ENCODE measurements around the gene PTPRF.

Gene PTPRF

DNA sequence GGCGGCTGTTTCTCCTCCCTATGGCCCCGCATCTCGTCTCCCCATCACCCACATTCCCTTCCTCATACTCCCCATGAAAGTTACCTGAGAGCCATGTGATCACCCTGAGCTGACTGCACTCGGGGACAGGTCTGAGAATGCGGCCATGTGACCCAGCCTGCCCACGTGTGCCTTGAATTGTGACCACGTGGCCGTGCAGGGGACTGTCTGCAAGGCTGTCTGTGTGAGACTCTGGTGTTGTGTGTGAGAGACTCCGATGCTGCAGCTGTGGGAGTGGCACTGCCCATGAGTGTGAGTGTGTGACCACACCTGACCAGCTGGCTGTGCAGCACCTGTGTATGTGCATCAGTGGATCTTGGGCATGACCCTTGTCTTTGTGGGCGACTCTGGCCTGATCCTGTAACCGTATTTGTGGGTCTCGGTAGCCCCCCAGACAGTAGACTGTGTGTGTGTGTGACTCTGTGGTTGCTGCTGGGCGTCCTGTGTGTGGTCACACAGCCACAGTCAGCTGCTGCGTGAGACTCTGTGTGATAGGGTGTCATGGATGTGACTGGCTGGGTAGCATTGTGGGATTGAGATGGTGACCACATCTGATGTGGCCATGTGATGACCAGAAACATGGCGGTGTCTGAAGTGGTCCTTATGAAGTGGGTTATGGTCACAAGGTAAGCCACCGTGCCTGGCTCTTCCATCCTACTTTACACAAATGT, 62.4 kb downstream of the PTPRF start:
- Mint-ChIP-seq H3K4me1 (ENCODE audit: low read depth) (no peaks in the 10 kb centered on the region), H3K36me3 (ENCODE audit: low read depth) (no peaks in the 10 kb centered on the region)

GRCh38 chr1:43596579-43596978, 65.9 kb downstream of the PTPRF start:
- Mint-ChIP-seq H3K4me3 (no peak overlapping the region), H3K36me3 (ENCODE audit: low read depth) (no peaks in the 10 kb centered on the region), H3K4me1 (ENCODE audit: low read depth) (no peaks in the 10 kb centered on the region), H3K27ac (no peak overlapping the region), H3K27me3 (no peaks in the 10 kb centered on the region), H3K9me3 (no peaks in the 10 kb centered on the region)
- intact Hi-C loops (cut with micrococcal nuclease): no loop called here

More for the DNA sequence above, 62.4 kb downstream of the PTPRF start:
- Mint-ChIP-seq H3K4me3 (no peak overlapping the region), H3K9me3 (no peaks in the 10 kb centered on the region), H3K27ac (no peak overlapping the region), H3K27me3 (no peaks in the 10 kb centered on the region)
- intact Hi-C loops (cut with micrococcal nuclease): no loop called here

DNA sequence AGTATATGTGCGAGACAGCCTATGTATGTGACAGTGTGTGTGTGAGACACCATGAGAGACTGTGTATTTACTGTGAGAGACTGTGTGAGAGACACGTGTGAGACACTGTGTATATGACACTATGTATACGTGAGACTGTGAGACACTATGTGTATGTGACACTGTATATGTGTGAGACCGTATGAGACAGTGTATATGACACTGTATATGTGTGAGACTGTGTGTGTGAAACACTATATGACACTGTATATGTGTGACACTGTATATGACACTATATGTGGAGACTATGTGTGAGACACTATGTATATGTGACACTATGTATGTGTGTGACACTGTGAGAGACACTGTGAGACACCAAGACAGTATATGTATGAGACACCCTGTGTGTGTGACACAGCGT, 66.3 kb downstream of the PTPRF start:
- intact Hi-C loops (cut with micrococcal nuclease): no loop called here
- Mint-ChIP-seq H3K27ac (no peak overlapping the region), H3K27me3 (no peaks in the 10 kb centered on the region), H3K9me3 (no peaks in the 10 kb centered on the region), H3K4me3 (no peak overlapping the region), H3K4me1 (ENCODE audit: low read depth) (no peaks in the 10 kb centered on the region), H3K36me3 (ENCODE audit: low read depth) (no peaks in the 10 kb centered on the region)

GRCh38 chr1:43597721-43598120, 67.0 kb downstream of the PTPRF start:
- no peaks in the 10 kb centered on the region for H3K36me3 Mint-ChIP-seq (ENCODE audit: low read depth)
- H3K27me3 Mint-ChIP-seq: no peaks in the 10 kb centered on the region
- intact Hi-C loops (cut with micrococcal nuclease): no loop called here
- H3K4me1 Mint-ChIP-seq (ENCODE audit: low read depth): no peaks in the 10 kb centered on the region
- H3K27ac Mint-ChIP-seq: no peak overlapping the region
- no peak overlapping the region for H3K4me3 Mint-ChIP-seq
- no peaks in the 10 kb centered on the region for H3K9me3 Mint-ChIP-seq

DNA sequence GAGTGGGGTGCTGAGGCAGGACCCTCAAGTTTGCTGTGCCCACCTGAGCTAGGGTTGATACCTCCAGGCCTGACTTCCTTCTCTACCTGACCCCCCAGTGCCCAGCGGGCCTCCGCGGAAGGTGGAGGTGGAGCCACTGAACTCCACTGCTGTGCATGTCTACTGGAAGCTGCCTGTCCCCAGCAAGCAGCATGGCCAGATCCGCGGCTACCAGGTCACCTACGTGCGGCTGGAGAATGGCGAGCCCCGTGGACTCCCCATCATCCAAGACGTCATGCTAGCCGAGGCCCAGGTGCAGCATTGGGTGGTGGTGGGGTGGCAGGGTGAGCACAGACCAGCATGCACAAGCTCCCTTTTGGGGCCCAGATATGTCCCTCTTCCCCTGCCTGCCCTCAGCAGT, 67.9 kb downstream of the PTPRF start:
- H3K27ac Mint-ChIP-seq: no peak overlapping the region
- intact Hi-C loops (cut with micrococcal nuclease): no loop called here

DNA sequence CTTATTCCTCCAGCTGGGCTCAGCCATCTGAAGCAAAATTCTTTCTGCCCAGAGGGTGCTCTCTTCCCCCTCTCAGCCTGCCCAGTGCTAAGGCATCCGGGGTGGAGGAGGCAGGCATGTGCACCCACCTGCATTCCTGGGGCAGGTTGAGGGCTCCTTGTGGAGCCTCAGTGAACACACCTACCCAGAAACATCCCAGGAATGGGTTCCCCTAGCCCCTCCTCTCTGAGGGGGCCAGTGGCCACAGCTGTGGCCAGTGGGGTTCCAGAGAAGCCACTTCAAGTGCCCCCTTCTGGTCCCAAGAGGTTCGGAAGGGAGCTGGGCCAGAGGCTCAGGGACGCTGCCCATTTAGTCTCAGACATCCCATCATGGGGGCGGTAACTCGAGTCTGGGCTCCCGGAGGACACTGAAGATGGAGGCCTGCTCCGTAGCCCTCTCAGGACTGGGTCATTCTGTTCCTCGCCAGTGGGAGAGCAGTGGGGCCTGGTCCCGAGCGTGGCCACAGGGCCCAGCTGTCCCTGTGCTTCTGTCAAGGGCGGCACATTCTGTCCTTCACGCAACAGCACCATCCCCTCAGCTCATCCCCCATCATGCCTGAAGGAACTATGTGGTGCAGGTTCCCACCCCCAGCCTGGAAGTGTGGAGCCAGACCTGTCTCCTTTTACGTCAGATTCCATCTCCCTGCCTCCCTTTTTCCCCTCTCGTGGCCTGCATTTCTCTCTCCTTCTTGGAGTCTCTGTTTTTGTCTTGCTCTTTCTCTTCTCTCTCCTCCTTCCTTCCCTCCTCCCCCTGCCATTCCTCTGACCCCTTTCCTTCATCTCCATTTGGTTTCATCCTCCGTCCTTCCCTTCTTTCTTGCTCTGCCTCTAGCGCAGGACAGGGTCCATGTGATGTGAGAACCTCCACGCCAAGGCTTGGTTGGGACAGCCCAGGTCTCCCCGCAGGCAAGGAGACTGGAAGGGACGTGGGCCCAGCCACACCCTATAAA, 69.6 kb downstream of the PTPRF start:
- Mint-ChIP-seq H3K27ac (no peak overlapping the region), H3K4me1 (ENCODE audit: low read depth) (no peaks in the 10 kb centered on the region), H3K27me3 (no peaks in the 10 kb centered on the region), H3K4me3 (no peak overlapping the region), H3K36me3 (ENCODE audit: low read depth) (no peaks in the 10 kb centered on the region), H3K9me3 (no peaks in the 10 kb centered on the region)
- intact Hi-C loops (cut with micrococcal nuclease): no loop called here

More for the DNA sequence above, 67.9 kb downstream of the PTPRF start:
- H3K36me3 Mint-ChIP-seq (ENCODE audit: low read depth): no peaks in the 10 kb centered on the region
- no peaks in the 10 kb centered on the region for H3K27me3 Mint-ChIP-seq
- H3K9me3 Mint-ChIP-seq: no peaks in the 10 kb centered on the region
- H3K4me1 Mint-ChIP-seq (ENCODE audit: low read depth): no peaks in the 10 kb centered on the region
- H3K4me3 Mint-ChIP-seq: no peak overlapping the region

DNA sequence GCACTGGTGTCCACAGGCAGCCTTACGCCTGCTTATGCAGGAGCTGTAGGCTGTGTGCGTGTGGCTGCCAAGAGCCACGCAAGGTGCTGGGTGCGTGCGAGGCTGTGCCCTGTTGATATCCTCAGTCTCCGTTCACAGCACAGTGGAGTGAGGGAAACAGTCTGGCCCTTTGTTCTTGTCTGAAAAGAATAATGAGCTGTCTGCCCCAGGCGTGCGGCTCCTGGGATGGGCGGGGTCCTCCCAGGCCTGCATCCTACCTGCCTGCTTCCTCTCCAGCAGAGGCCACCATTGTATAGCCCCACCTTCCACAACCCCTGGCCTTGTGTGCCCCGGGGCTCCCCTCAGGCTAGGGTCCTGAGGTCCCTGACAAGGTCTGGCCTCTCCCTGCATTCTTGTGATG, 72.3 kb downstream of the PTPRF start:
- H3K36me3 Mint-ChIP-seq (ENCODE audit: low read depth): no peaks in the 10 kb centered on the region
- no peak overlapping the region for H3K4me3 Mint-ChIP-seq
- intact Hi-C loops (cut with micrococcal nuclease): no loop called here
- no peaks in the 10 kb centered on the region for H3K27me3 Mint-ChIP-seq
- no peaks in the 10 kb centered on the region for H3K4me1 Mint-ChIP-seq (ENCODE audit: low read depth)
- H3K9me3 Mint-ChIP-seq: no peaks in the 10 kb centered on the region
- no peak overlapping the region for H3K27ac Mint-ChIP-seq

DNA sequence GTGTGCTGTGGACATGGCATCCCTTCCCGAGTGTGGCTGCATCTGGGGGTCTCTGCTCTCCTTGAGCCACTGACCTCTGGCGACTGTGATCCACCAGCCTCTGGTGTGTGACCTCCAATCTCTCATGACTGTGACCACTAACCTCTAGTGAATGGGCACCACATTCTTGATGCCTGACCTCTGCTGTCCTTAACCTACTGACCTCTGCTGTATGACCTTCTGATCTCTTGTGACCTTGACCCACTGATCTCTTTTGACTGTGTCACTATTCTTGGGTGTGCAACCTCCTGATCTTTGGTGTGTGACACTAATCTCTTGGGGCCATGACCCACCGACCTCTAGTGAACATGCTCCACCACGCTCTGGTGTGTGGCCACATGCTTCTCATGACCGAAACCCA, 73.5 kb downstream of the PTPRF start:
- Mint-ChIP-seq H3K4me3 (no peak overlapping the region), H3K27me3 (no peaks in the 10 kb centered on the region), H3K36me3 (ENCODE audit: low read depth) (no peaks in the 10 kb centered on the region), H3K9me3 (no peaks in the 10 kb centered on the region), H3K27ac (no peak overlapping the region), H3K4me1 (ENCODE audit: low read depth) (no peaks in the 10 kb centered on the region)
- intact Hi-C loops (cut with micrococcal nuclease): no loop called here

- Mint-ChIP-seq H3K9me3 (no peaks in the 10 kb centered on the region), H3K27me3 (no peaks in the 10 kb centered on the region), H3K4me3 (no peak overlapping the region), H3K27ac (no peak overlapping the region), H3K4me1 (ENCODE audit: low read depth) (no peaks in the 10 kb centered on the region), H3K36me3 (ENCODE audit: low read depth) (no peaks in the 10 kb centered on the region)
- intact Hi-C loops (cut with micrococcal nuclease): no loop called here
Observed at GRCh38 chr1:43605157-43605556, 74.5 kb downstream of the PTPRF start.

DNA sequence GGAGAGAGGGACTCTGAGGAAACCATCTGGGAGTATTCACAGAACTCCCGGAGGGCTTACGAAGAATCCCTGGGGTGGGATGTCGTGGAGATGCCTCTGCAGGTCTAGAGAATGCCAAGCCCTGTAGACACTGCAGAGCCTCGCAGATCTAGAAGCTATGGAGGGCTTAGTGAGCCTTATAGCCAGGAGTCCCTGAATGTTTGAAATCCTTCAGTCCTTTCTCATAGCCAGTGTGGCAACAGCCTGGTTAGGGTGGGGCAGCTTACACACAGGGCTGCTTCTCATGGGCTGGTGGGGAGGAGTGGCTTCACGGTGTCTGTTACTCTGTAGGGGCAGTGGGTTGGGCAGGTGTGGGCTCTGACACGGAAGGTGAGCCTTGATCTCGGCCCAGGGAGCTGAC, 75.1 kb downstream of the PTPRF start:
- no peaks in the 10 kb centered on the region for H3K4me1 Mint-ChIP-seq (ENCODE audit: low read depth)
- no peaks in the 10 kb centered on the region for H3K36me3 Mint-ChIP-seq (ENCODE audit: low read depth)
- H3K4me3 Mint-ChIP-seq: no peak overlapping the region
- H3K27me3 Mint-ChIP-seq: no peaks in the 10 kb centered on the region
- H3K27ac Mint-ChIP-seq: no peak overlapping the region
- intact Hi-C loops (cut with micrococcal nuclease): no loop called here
- H3K9me3 Mint-ChIP-seq: no peaks in the 10 kb centered on the region

GRCh38 chr1:43606624-43607023, 75.9 kb downstream of the PTPRF start:
- Mint-ChIP-seq H3K9me3 (no peaks in the 10 kb centered on the region), H3K36me3 (ENCODE audit: low read depth) (no peaks in the 10 kb centered on the region), H3K27ac (no peak overlapping the region), H3K4me1 (ENCODE audit: low read depth) (no peaks in the 10 kb centered on the region), H3K4me3 (no peak overlapping the region), H3K27me3 (no peaks in the 10 kb centered on the region)
- intact Hi-C loops (cut with micrococcal nuclease): no loop called here

DNA sequence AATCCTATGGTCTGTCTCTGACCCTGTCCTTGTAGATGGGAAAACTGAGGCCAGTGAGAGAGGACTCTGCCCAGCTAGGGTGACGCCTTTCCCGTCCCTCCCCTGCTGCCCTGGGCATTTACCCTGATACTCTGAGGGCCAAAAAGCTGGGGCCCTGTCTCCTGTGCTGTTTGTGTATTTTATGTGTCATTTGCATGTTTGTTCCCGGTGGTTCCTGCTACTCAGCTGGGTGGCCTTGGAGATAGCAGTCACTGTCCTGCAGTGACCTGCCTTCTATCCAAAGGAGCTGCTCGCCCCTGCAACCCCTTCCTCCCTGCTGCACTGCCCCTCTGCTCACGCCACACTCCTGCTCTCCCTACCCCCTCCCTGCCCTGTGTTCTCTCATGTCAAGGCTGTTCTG, 78.1 kb downstream of the PTPRF start:
- no peaks in the 10 kb centered on the region for H3K9me3 Mint-ChIP-seq

DNA sequence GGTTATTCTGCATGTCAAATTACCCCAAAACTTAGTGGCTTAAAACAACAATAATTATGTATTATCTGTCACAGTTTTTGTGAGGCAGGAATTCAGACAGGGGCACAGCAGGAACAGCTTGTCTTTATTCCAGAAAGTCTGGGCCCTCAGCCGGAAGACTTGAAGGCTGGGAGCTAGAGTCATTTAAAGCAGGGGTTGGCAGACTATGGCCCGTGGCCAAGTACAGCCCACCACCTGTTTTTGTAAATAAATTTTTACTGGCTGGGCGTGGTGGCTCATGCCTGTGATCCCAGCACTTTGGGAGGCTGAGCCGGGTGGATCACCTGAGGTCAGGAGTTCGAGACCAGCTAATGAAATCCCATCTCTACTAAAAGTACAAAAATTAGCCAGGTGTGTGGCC, 79.7 kb downstream of the PTPRF start:
- H3K4me3 Mint-ChIP-seq: no peak overlapping the region
- H3K9me3 Mint-ChIP-seq: no peaks in the 10 kb centered on the region

More for the DNA sequence above, 78.1 kb downstream of the PTPRF start:
- no peak overlapping the region for H3K4me3 Mint-ChIP-seq
- no peaks in the 10 kb centered on the region for H3K36me3 Mint-ChIP-seq (ENCODE audit: low read depth)
- H3K27me3 Mint-ChIP-seq: peaks cover 2% of the 10 kb centered on the region
- H3K27ac Mint-ChIP-seq: no peak overlapping the region
- intact Hi-C loops (cut with micrococcal nuclease): no loop called here
- no peaks in the 10 kb centered on the region for H3K4me1 Mint-ChIP-seq (ENCODE audit: low read depth)

DNA sequence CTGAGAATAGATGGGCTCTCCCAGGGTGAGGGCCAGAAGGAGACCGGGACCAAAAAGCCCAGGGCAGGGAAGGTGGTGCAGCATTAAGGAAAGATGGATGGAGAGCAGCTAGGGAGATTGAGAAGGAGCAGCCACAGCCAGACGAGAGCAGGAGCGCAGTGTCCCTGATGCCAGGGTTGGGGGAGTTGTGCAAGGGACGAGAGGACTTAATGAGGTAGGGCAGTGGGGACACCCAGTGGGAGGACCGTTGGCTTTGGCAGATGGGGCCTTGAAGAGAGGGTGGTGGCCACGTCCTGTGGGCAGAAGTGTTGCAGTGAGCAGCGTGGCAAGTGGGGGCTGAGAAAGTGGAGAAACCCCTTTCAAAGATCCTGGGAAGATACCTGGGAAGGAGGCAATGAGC, 81.3 kb downstream of the PTPRF start:
- no peak overlapping the region for H3K4me3 Mint-ChIP-seq
- intact Hi-C loops (cut with micrococcal nuclease): no loop called here
- H3K27ac Mint-ChIP-seq: no peak overlapping the region

More for the DNA sequence above, 79.7 kb downstream of the PTPRF start:
- no peaks in the 10 kb centered on the region for H3K4me1 Mint-ChIP-seq (ENCODE audit: low read depth)
- no peak overlapping the region for H3K27ac Mint-ChIP-seq
- no peaks in the 10 kb centered on the region for H3K36me3 Mint-ChIP-seq (ENCODE audit: low read depth)
- H3K27me3 Mint-ChIP-seq: peaks cover 2% of the 10 kb centered on the region
- intact Hi-C loops (cut with micrococcal nuclease): no loop called here

More for the DNA sequence above, 81.3 kb downstream of the PTPRF start:
- Mint-ChIP-seq H3K27me3 (peaks cover 2% of the 10 kb centered on the region), H3K36me3 (ENCODE audit: low read depth) (no peaks in the 10 kb centered on the region), H3K4me1 (ENCODE audit: low read depth) (no peaks in the 10 kb centered on the region), H3K9me3 (no peaks in the 10 kb centered on the region)

All from dendritic cell treated with granulocyte-macrophage colony-stimulating factor and Interleukin-4, amounts not matched to agents 40 ng/mL and 50 ng/mL, for 4 days (primary cell).